SK-N-SH treated with all-trans-retinoic acid at 6 μM for 48 hours (cell line): ENCODE measurements around the gene RBPMS2.

Experiments
- ATAC-seq: fragments of 200-7000 bp; cut with Tn5 transposase; 3 replicates; pipeline ENCODE4 v1.9.1; 2020; ENCODE audit warnings: mild to moderate bottlenecking, moderate library complexity
- BACH2 ChIP-seq: fragments of 250-450 bp; sonication (Bioruptor Pico); IDR thresholded peaks from 2 replicates; pipeline ENCODE4 v1.9.0; 2021; ENCODE audit warnings: mild to moderate bottlenecking, borderline replicate concordance
- CSDC2 ChIP-seq: fragments of 250-450 bp; sonication (Bioruptor Pico); IDR thresholded peaks from 2 replicates; pipeline ENCODE4 v1.5.0; 2020; ENCODE audit warnings: mild to moderate bottlenecking, moderate library complexity
- GLIS3 ChIP-seq: fragments of 250-450 bp; sonication (Bioruptor Pico); IDR thresholded peaks from 2 replicates; pipeline ENCODE4 v1.5.0; 2020; ENCODE audit warnings: mild to moderate bottlenecking, moderate library complexity
- ISL1 ChIP-seq: fragments of 250-450 bp; sonication (Bioruptor Pico); IDR thresholded peaks from 2 replicates; pipeline ENCODE4 v2.1.2; 2022; ENCODE audit warnings: mild to moderate bottlenecking, moderate library complexity
- OSR1 ChIP-seq: fragments of 250-450 bp; sonication (Bioruptor Pico); IDR thresholded peaks from 2 replicates; pipeline ENCODE4 v1.8.0; 2022; ENCODE audit warnings: moderate library complexity, mild to moderate bottlenecking, inconsistent platforms
- RARB ChIP-seq: fragments of 250-450 bp; sonication (Bioruptor Pico); IDR thresholded peaks from 2 replicates; pipeline ENCODE4 v1.8.0; 2021; ENCODE audit warnings: mild to moderate bottlenecking, moderate library complexity
- SNAI2 ChIP-seq: fragments of 250-450 bp; sonication (Bioruptor Pico); IDR thresholded peaks from 2 replicates; pipeline ENCODE4 v1.5.0; 2020; ENCODE audit warnings: mild to moderate bottlenecking, moderate library complexity
- TCF4 ChIP-seq: fragments of 250-450 bp; sonication (Bioruptor Pico); IDR thresholded peaks from 2 replicates; pipeline ENCODE4 v1.8.0; 2021; ENCODE audit warnings: mild to moderate bottlenecking, moderate library complexity, borderline replicate concordance
- TOX ChIP-seq: fragments of 250-450 bp; sonication (Bioruptor Pico); IDR thresholded peaks from 2 replicates; pipeline ENCODE4 v1.8.0; 2021; ENCODE audit warnings: mild to moderate bottlenecking, moderate library complexity, borderline replicate concordance
- ZC3H10 ChIP-seq: fragments of 250-450 bp; sonication (Bioruptor Pico); IDR thresholded peaks from 2 replicates; pipeline ENCODE4 v1.5.1; 2021; ENCODE audit warnings: mild to moderate bottlenecking, moderate library complexity
- ZFP3 ChIP-seq: fragments of 250-450 bp; sonication (Bioruptor Pico); IDR thresholded peaks from 2 replicates; pipeline ENCODE4 v1.5.0; 2020; ENCODE audit warnings: mild to moderate bottlenecking, moderate library complexity
- ZFP30 ChIP-seq: fragments of 450-650 bp; formaldehyde crosslinking; IDR thresholded peaks from 2 replicates; pipeline ENCODE4 v1.5.0; 2022; ENCODE audit warnings: mild to moderate bottlenecking, moderate library complexity
- ZNF565 ChIP-seq: fragments of 450-650 bp; formaldehyde crosslinking; conservative IDR thresholded peaks from 2 replicates; pipeline ENCODE4 v1.5.0; 2020; ENCODE audit warnings: low read depth, mild to moderate bottlenecking, moderate library complexity
- ZNF70 ChIP-seq: fragments of 450-650 bp; formaldehyde crosslinking; IDR thresholded peaks from 2 replicates; pipeline ENCODE4 v1.5.0; 2020; ENCODE audit warnings: mild to moderate bottlenecking, moderate library complexity
- ZNF8 ChIP-seq: fragments of 450-650 bp; formaldehyde crosslinking; IDR thresholded peaks from 2 replicates; pipeline ENCODE4 v1.5.0; 2020; ENCODE audit warnings: mild to moderate bottlenecking, moderate library complexity
- TF ChIP-seq, protein P1 (sequence below): fragments of 250-450 bp; sonication (Bioruptor Pico); IDR thresholded peaks from 2 replicates; pipeline ENCODE4 v1.5.0; 2020; ENCODE audit warnings: mild to moderate bottlenecking, moderate library complexity
- TF ChIP-seq, protein P2 (sequence below): fragments of 250-450 bp; sonication (Bioruptor Pico); IDR thresholded peaks from 2 replicates; pipeline ENCODE4 v1.8.0; 2020; ENCODE audit warnings: mild to moderate bottlenecking, moderate library complexity, borderline replicate concordance
- TF ChIP-seq, protein P3 (sequence below): fragments of 250-450 bp; sonication (Bioruptor Pico); IDR thresholded peaks from 2 replicates; pipeline ENCODE4 v1.5.1; 2021; ENCODE audit warnings: mild to moderate bottlenecking, moderate library complexity
- TF ChIP-seq, protein P4 (sequence below): fragments of 250-450 bp; sonication (Bioruptor Pico); IDR thresholded peaks from 2 replicates; pipeline ENCODE4 v1.5.1; 2020; ENCODE audit warnings: low read depth, mild to moderate bottlenecking, moderate library complexity
- TF ChIP-seq, protein P5 (sequence below): fragments of 250-450 bp; sonication (Bioruptor Pico); IDR thresholded peaks from 2 replicates; pipeline ENCODE4 v1.8.0; 2021; ENCODE audit warnings: low read depth, mild to moderate bottlenecking, moderate library complexity, borderline replicate concordance

Gene RBPMS2

DNA sequence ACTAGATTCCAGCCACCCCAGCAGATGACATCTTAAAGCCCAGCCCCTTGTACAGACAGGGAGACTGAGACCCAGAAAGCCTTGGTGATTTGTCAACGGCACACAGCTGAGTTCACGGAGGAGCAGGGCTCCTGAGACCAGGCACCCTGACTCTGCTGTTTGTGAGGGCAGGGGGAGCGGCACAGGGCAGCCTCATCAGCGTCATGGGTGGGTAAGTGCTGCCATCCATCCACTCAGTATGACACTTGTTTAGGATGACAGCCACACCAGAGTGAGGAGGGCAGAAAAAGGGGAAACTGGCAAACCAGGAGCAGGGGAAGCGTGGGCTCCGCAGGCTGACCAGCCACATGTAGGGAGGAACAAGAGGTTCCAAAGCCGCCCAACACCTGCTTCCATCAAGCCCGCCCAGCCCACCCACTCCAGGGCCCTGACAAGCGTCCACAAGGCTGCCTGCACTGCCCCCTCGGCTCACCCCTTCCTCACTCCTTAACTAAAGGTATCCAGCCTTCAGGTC lies 19.9 kb downstream of the RBPMS2 start:
- no peak for TF ChIP-seq ZNF565 (CRISPR knock-in tag)
- TF ChIP-seq, protein P1, sequence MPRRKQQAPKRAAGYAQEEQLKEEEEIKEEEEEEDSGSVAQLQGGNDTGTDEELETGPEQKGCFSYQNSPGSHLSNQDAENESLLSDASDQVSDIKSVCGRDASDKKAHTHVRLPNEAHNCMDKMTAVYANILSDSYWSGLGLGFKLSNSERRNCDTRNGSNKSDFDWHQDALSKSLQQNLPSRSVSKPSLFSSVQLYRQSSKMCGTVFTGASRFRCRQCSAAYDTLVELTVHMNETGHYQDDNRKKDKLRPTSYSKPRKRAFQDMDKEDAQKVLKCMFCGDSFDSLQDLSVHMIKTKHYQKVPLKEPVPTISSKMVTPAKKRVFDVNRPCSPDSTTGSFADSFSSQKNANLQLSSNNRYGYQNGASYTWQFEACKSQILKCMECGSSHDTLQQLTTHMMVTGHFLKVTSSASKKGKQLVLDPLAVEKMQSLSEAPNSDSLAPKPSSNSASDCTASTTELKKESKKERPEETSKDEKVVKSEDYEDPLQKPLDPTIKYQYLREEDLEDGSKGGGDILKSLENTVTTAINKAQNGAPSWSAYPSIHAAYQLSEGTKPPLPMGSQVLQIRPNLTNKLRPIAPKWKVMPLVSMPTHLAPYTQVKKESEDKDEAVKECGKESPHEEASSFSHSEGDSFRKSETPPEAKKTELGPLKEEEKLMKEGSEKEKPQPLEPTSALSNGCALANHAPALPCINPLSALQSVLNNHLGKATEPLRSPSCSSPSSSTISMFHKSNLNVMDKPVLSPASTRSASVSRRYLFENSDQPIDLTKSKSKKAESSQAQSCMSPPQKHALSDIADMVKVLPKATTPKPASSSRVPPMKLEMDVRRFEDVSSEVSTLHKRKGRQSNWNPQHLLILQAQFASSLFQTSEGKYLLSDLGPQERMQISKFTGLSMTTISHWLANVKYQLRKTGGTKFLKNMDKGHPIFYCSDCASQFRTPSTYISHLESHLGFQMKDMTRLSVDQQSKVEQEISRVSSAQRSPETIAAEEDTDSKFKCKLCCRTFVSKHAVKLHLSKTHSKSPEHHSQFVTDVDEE (CRISPR knock-in tag), result no peak
- no peak for TF ChIP-seq SNAI2 (CRISPR knock-in tag)
- TF ChIP-seq, protein P2, sequence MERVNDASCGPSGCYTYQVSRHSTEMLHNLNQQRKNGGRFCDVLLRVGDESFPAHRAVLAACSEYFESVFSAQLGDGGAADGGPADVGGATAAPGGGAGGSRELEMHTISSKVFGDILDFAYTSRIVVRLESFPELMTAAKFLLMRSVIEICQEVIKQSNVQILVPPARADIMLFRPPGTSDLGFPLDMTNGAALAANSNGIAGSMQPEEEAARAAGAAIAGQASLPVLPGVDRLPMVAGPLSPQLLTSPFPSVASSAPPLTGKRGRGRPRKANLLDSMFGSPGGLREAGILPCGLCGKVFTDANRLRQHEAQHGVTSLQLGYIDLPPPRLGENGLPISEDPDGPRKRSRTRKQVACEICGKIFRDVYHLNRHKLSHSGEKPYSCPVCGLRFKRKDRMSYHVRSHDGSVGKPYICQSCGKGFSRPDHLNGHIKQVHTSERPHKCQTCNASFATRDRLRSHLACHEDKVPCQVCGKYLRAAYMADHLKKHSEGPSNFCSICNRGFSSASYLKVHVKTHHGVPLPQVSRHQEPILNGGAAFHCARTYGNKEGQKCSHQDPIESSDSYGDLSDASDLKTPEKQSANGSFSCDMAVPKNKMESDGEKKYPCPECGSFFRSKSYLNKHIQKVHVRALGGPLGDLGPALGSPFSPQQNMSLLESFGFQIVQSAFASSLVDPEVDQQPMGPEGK, result no peak
- no peak for TF ChIP-seq RARB (CRISPR knock-in tag)
- TF ChIP-seq ISL1 (CRISPR knock-in tag), result no peak
- no peak for TF ChIP-seq BACH2
- TF ChIP-seq TCF4 (CRISPR knock-in tag), result no peak
- TF ChIP-seq, protein P3, sequence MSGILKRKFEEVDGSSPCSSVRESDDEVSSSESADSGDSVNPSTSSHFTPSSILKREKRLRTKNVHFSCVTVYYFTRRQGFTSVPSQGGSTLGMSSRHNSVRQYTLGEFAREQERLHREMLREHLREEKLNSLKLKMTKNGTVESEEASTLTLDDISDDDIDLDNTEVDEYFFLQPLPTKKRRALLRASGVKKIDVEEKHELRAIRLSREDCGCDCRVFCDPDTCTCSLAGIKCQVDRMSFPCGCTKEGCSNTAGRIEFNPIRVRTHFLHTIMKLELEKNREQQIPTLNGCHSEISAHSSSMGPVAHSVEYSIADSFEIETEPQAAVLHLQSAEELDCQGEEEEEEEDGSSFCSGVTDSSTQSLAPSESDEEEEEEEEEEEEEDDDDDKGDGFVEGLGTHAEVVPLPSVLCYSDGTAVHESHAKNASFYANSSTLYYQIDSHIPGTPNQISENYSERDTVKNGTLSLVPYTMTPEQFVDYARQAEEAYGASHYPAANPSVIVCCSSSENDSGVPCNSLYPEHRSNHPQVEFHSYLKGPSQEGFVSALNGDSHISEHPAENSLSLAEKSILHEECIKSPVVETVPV, result no peak
- TF ChIP-seq GLIS3 (CRISPR knock-in tag), result no peak
- TF ChIP-seq ZNF8 (CRISPR knock-in tag), result no peak
- TF ChIP-seq TOX (CRISPR knock-in tag), result no peak
- TF ChIP-seq, protein P4, sequence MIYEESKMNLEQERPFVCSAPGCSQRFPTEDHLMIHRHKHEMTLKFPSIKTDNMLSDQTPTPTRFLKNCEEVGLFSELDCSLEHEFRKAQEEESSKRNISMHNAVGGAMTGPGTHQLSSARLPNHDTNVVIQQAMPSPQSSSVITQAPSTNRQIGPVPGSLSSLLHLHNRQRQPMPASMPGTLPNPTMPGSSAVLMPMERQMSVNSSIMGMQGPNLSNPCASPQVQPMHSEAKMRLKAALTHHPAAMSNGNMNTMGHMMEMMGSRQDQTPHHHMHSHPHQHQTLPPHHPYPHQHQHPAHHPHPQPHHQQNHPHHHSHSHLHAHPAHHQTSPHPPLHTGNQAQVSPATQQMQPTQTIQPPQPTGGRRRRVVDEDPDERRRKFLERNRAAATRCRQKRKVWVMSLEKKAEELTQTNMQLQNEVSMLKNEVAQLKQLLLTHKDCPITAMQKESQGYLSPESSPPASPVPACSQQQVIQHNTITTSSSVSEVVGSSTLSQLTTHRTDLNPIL, result no peak
- no peak for TF ChIP-seq ZFP30 (CRISPR knock-in tag)
- TF ChIP-seq OSR1 (CRISPR knock-in tag), result no peak
- TF ChIP-seq ZC3H10 (CRISPR knock-in tag), result no peak
- TF ChIP-seq ZFP3, result no peak
- TF ChIP-seq CSDC2 (CRISPR knock-in tag), result no peak
- no peak for ATAC-seq

DNA sequence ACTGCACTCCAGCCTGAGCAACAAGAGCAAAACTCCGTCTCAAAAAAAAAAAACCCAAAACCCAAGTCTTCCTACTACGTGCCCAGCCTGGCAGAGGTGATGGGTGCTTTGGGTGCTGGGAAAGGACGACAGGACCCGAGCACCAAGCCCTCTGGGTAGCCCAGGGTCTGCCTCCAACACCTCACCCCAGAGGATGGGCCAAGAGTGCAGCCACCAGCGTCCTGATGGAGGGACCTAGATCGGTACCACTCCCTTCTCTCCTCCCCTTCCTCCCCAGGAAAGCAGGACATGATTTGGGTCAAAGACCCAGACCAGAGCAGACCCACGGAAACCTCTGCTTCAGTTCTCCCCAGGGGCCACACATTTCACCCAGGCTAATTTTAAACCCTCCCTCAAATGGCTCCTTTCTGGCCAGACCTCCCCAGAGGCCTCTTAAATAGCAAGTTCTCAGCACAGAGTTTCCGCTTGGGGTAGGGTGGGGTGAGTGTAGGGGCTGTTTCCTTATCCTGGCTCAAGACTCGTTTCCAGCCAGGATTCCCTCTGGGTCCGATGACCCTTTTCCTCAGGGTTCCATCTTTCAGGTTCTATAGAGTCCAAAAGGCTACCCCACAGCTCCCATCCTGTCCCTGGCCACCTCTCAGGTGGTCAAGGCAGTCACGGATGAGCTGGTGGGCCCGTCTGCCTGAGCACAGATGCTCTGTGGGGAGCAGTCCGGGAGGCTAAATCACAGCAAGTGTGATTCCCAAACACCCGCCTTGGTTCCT lies 20.5 kb downstream of the RBPMS2 start:
- ATAC-seq, result no peak
- no peak for TF ChIP-seq ZFP3
- TF ChIP-seq, protein P3, result no peak
- no peak for TF ChIP-seq ZNF8 (CRISPR knock-in tag)
- TF ChIP-seq ZNF565 (CRISPR knock-in tag), result no peak
- TF ChIP-seq, protein P2, result no peak
- no peak for TF ChIP-seq TCF4 (CRISPR knock-in tag)
- TF ChIP-seq, protein P1 (CRISPR knock-in tag), result no peak
- no peak for TF ChIP-seq BACH2
- no peak for TF ChIP-seq SNAI2 (CRISPR knock-in tag)
- no peak for TF ChIP-seq ZFP30 (CRISPR knock-in tag)
- TF ChIP-seq, protein P5, sequence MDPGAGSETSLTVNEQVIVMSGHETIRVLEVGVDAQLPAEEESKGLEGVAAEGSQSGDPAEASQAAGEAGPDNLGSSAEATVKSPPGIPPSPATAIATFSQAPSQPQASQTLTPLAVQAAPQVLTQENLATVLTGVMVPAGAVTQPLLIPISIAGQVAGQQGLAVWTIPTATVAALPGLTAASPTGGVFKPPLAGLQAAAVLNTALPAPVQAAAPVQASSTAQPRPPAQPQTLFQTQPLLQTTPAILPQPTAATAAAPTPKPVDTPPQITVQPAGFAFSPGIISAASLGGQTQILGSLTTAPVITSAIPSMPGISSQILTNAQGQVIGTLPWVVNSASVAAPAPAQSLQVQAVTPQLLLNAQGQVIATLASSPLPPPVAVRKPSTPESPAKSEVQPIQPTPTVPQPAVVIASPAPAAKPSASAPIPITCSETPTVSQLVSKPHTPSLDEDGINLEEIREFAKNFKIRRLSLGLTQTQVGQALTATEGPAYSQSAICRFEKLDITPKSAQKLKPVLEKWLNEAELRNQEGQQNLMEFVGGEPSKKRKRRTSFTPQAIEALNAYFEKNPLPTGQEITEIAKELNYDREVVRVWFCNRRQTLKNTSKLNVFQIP (CRISPR knock-in tag), result no peak
- no peak for TF ChIP-seq RARB (CRISPR knock-in tag)
- no peak for TF ChIP-seq ZNF70 (CRISPR knock-in tag)
- no peak for TF ChIP-seq ZC3H10 (CRISPR knock-in tag)
